Peyer's patch (tissue), 4 donors: ENCODE data around the gene ARSG. TPM values are rescaled to one million over a fixed set of nuclear protein-coding genes. Genes with fewer than 3 reads are reported as not detected.
A peak's percentile ranks its signal among the peaks of the same experiment; 100 is the strongest.
"Not testable (repeated sequence)": the region's sequence is repeated elsewhere in the genome, so short reads cannot be mapped to it uniquely, and the experiment has no call there.

Experiments
- DNase-seq, 3 donors: peaks; one replicate each; pipeline ENCODE4 v3.0.0-alpha.2; 2017 to 2019
- H3K27ac ChIP-seq, 4 donors: fragments of 200-600 bp; sonication (generic); one replicate each; pipeline ENCODE4 v1.5.1; 2016 to 2019
- H3K27me3 ChIP-seq, 2 donors: fragments of 200-600 bp; sonication (generic); one replicate each; pipeline ENCODE4 v1.5.1; 2019
- H3K36me3 ChIP-seq, 3 donors: fragments of 200-600 bp; sonication (generic); one replicate each; pipeline ENCODE4 v1.5.1; 2016 to 2019
- H3K4me1 ChIP-seq, 4 donors: fragments of 200-600 bp; sonication (generic); one replicate each; pipeline ENCODE4 v1.5.1; 2016 to 2019
- H3K4me3 ChIP-seq, 4 donors: fragments of 200-600 bp; sonication (generic); 1 replicate in 3 of 4; 2 replicates in 1 of 4; pipeline ENCODE4 v1.5.1; 2016 to 2019; ENCODE audit warnings: mild to moderate bottlenecking in 1 of 4
- H3K9me3 ChIP-seq, 4 donors: fragments of 200-600 bp; sonication (generic); one replicate each; pipeline ENCODE4 v1.5.1; 2016 to 2019; ENCODE audit warnings: mild to moderate bottlenecking in 1 of 4
- CTCF ChIP-seq, 6 experiments: fragments of 450-650 bp in 4 of 6; fragments of 200-600 bp in 2 of 6; sonication (generic) in 1 of 6; IDR thresholded peaks; one replicate each; pipeline ENCODE4 v1.5.1; 2017 to 2019; ENCODE audit warnings: antibody characterized with exemption in 6 of 6, mild to moderate bottlenecking in 3 of 6, moderate library complexity in 1 of 6
- POLR2A ChIP-seq, 2 donors: fragments of 450-650 bp; IDR thresholded peaks; one replicate each; pipeline ENCODE4 v1.5.1; 2017; ENCODE audit warnings: antibody characterized with exemption in 2 of 2, mild to moderate bottlenecking in 2 of 2, moderate library complexity in 2 of 2
- total RNA-seq, 4 donors: library from RNA; depleted of rRNA; stranded (reverse); fragments of >200 nt; gene quantifications; one replicate each; pipeline ENCODE4 v1.1.0, GENCODE V29; 2016

Gene ARSG
- total RNA-seq, 4 donors from 2014 or later = 0.70 to 29.7 (median 2.0) TPM

DNA sequence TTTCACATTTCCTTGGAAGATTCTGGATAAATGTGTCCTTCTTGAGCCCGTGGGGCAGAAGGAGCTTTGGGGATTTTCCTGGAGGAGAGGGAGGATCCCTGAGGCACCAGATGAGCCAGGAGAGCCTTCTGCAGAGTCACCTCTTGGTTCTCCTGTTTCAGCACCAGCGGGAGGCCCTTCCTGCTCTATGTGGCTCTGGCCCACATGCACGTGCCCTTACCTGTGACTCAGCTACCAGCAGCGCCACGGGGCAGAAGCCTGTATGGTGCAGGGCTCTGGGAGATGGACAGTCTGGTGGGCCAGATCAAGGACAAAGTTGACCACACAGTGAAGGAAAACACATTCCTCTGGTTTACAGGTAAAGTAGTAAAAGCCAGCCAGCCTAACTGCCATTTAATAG lies 77.1 kb downstream of the ARSG start:
- Histone ChIP-seq H3K27ac (no peak overlapping the region), H3K4me1 (no peaks in the 10 kb centered on the region), H3K27me3 (no peaks in the 10 kb centered on the region), H3K36me3 (no peaks in the 10 kb centered on the region), H3K9me3 (no peaks in the 10 kb centered on the region), H3K4me3 (no peak overlapping the region)
- TF ChIP-seq CTCF (IDR thresholded peaks at IDR 0.05) (no peak), POLR2A (IDR thresholded peaks at IDR 0.05) (no peak)
- DNase-seq = no peak

GRCh38 chr17:68375566-68375965 lies 84.3 kb downstream of the ARSG start:
- no peak for DNase-seq
- H3K4me3 ChIP-seq = no peak overlapping the region
- peaks cover 0 to 13% (median 0%) of the 10 kb centered on the region in 4 donors for H3K4me1 ChIP-seq
- H3K27ac ChIP-seq = no peak overlapping the region
- no peaks in the 10 kb centered on the region for H3K9me3 ChIP-seq
- no peaks in the 10 kb centered on the region for H3K27me3 ChIP-seq
- no peak for TF ChIP-seq CTCF (IDR thresholded peaks at IDR 0.05)
- H3K36me3 ChIP-seq = no peaks in the 10 kb centered on the region

DNA sequence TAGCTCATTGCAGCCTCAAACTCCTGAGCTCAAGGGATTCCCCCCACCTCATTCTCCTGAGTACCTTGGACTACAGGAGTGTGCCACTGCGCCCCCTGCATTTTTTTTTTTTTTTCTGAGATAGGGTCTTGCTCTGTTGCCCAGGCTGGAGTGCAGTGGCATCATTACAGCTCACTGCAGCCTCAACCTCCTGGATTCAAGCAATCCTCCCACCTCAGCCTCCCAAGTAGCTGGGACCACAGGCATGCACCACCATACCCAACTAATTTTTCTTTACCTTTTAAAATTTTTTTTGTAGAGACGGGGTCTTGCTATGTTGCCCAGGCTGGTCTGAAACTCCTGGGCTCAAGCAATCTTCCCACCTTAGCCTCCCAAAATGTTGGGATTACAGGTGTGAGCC lies 84.9 kb downstream of the ARSG start:
- DNase-seq, H3K36me3 ChIP-seq, H3K27ac ChIP-seq, H3K9me3 ChIP-seq, H3K4me3 ChIP-seq, H3K27me3 ChIP-seq: not testable (repeated sequence)
- H3K4me1 ChIP-seq = peaks cover 0 to 13% (median 0%) of the 10 kb centered on the region in 4 donors

GRCh38 chr17:68377771-68378267 lies 86.5 kb downstream of the ARSG start:
- no peak overlapping the region for H3K4me3 ChIP-seq
- H3K36me3 ChIP-seq = no peaks in the 10 kb centered on the region
- H3K27me3 ChIP-seq = no peaks in the 10 kb centered on the region
- TF ChIP-seq POLR2A (IDR thresholded peaks at IDR 0.05) (peak in 1 of 2 donors; percentile 4), CTCF (IDR thresholded peaks at IDR 0.05) (no peak)
- H3K4me1 ChIP-seq = peaks cover 0 to 13% (median 0%) of the 10 kb centered on the region in 4 donors
- H3K9me3 ChIP-seq = no peaks in the 10 kb centered on the region
- DNase-seq = no peak
- peak overlapping the region in 3 of 4 donors; percentile 68 to 96 (median 91) for H3K27ac ChIP-seq

DNA sequence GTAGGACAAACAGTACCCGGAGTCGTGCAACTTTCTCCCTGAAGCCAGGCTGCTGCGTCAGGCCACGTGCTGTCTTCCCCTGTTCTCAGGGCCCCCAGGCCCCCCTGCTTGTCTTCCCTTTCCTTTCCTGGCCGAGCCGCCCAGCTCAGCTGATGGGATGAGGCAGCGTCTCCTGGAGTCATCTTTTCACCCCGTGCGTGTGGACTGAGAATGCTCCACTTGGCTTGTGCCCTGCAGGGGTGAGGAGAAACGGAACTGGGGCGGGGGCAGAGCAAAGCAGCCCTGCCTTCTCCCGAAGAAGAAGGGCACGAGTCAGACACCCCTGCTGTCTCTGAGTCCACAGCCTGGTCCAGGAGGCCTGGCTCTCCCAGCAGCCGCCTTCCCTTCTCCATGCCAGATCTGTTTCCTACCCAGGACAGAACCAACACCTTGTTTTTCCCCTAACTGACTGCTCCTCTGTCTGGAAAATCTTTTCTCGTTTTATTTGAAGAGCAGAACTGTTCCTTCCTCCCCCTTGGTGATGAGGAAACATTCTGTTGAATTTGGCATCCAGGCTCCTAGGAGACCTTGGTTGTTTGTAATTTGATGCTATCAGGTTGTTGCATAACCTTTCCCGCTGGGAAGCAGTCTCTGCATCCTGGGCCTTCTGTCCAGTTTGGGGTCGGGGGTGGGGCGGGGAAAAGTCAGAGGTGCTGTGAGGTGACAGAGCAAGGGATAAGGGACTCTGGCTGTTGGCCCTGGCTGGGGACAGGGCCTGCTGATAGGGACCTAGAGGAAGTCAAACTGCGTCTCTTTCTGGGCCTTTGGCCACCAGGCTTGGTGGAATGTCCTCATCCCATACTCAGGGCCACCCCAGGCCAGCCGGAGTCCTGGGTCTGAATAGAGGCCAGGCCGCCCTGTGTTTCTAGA lies 87.2 kb downstream of the ARSG start:
- Histone ChIP-seq H3K4me1 (peaks cover 0 to 17% (median 0%) of the 10 kb centered on the region in 4 donors), H3K4me3 (no peak overlapping the region), H3K9me3 (no peaks in the 10 kb centered on the region), H3K27ac (peak overlapping the region; percentile 47 to 96 (median 80)), H3K36me3 (no peaks in the 10 kb centered on the region), H3K27me3 (no peaks in the 10 kb centered on the region)
- TF ChIP-seq POLR2A (IDR thresholded peaks at IDR 0.05) (no peak), CTCF (IDR thresholded peaks at IDR 0.05) (no peak)
- peak; percentile 46 to 88 (median 74) for DNase-seq

DNA sequence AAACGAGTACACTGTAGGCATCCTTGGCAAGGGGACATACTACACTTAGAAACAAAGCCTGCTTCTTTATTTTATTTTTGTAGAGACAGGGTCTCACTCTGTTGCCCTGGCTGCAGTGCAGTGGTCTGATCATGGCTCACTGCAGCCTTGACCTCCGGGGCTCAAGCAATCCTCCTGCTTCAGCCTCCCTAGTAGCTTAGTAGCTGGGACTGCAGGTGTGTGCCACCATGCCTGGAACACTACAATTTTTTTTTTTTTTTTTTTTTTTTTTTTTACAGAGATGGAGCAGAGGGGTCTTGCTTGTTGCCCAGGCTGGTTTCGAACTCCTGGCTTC lies 87.8 kb downstream of the ARSG start:
- no peak for TF ChIP-seq POLR2A (IDR thresholded peaks at IDR 0.05)
- no peak for TF ChIP-seq CTCF (IDR thresholded peaks at IDR 0.05)
- peaks cover 0 to 19% (median 0%) of the 10 kb centered on the region in 4 donors for H3K4me1 ChIP-seq
- peak overlapping the region; percentile 44 to 96 (median 76) for H3K27ac ChIP-seq
- H3K27me3 ChIP-seq = no peaks in the 10 kb centered on the region
- H3K9me3 ChIP-seq = no peaks in the 10 kb centered on the region
- no peak overlapping the region for H3K4me3 ChIP-seq
- no peaks in the 10 kb centered on the region for H3K36me3 ChIP-seq
- DNase-seq = no peak
